Measurements from ENCODE around the gene VWA8. TPM values are rescaled to one million over a fixed set of nuclear protein-coding genes. Genes with fewer than 3 reads are reported as not detected.
"Not testable (repeated sequence)": the region's sequence is repeated elsewhere in the genome, so short reads cannot be mapped to it uniquely, and the experiment has no call there.

The VWA8 gene
- polyA plus RNA-seq, 1 donor = 9.9 TPM

DNA sequence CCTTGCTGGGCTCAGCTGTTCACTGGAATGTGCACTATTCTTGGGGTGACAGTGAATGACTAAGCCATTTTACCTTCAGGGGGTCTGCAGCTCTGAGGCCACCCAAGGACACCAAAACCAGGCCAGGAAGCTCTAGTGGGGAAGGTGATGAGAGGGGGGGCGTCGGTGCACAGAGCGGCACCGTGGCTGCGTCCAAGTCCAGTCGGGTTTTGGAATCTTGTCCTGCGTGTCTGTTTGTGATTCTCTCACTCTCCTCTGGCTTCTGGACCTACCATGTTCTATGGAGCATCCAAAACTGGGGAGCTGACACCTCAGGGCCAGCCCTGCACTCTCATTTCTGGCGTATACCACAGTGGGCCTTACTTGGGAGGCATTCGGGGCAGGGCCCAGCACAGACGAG is 411.4 kb downstream of the VWA8 start:
- no peak for DNase-seq

DNA sequence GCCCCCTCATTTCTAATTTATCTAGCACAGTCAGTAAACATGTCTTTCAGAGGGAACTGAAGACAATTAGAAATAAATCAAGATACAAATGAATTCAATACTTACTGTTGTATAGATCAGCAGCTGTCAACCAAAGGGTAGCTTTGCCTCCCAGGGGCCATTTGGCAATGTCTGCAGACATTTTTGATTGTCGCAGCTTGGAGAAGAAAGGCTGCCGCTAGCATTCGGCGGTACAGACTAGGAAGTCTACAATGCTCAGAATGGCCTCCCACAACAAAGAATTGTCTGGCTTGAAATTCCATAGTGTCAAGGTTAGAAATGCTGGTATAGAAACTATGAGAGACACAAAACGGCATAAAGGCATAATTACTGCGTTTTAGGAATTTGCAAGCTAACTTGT is 412.0 kb downstream of the VWA8 start:
- no peak for DNase-seq

DNA sequence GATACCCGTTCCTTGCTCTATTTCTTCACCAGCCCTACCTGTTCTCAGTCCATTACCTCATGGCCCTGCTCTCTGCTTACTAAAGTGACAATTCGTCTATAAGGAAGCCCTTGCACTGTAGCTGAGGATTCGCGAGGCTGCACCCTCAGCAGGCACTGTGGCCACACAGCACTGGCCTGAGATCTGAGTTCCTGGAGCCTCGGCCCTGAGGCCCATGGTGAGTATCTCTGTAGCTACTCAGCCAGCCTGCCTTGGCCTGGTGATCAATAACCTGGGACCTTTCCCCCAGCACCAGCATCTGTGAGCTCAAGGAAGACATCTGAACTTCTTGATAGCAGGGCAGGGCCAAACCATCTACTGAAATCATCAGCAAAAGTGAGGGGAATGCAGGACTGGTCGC is 412.9 kb downstream of the VWA8 start:
- no peak for DNase-seq

DNA sequence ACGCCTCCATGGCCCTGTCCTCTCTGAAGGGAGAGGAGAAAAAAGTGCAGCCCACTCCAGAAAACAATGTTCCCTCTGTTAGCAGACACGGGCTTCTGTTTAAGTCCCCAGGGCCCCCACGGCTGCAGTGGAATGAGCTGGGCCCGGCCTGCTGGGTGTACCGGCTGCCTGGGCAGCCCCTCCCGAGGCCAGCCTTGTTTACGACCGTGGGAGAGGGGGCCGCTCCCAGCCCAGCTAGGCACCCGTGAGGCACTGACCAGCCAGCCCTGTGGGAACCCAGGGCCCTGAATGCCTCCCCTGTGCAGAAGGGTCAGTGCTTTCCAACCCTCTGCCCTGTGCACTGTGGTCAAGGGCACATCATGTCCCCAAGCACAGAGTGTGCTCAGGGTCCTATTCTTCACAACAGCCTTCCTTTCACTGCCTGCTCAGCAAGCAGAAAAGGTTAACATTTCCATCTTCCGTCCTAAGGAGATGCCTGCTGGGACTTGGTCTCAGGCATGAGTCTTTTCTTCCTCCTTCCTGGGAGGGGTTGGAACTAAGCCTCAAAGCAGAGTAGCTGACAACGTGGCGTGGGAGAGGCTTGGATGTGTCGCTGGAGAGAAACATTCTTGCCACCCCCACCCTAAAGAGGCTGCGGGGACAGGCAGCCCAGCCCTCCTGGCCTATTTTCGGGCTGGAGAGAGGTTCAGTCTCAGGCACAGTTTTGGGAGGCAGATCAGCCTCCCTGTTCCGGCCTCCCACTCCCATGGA is 413.5 kb downstream of the VWA8 start:
- peak; percentile 66 for DNase-seq

DNA sequence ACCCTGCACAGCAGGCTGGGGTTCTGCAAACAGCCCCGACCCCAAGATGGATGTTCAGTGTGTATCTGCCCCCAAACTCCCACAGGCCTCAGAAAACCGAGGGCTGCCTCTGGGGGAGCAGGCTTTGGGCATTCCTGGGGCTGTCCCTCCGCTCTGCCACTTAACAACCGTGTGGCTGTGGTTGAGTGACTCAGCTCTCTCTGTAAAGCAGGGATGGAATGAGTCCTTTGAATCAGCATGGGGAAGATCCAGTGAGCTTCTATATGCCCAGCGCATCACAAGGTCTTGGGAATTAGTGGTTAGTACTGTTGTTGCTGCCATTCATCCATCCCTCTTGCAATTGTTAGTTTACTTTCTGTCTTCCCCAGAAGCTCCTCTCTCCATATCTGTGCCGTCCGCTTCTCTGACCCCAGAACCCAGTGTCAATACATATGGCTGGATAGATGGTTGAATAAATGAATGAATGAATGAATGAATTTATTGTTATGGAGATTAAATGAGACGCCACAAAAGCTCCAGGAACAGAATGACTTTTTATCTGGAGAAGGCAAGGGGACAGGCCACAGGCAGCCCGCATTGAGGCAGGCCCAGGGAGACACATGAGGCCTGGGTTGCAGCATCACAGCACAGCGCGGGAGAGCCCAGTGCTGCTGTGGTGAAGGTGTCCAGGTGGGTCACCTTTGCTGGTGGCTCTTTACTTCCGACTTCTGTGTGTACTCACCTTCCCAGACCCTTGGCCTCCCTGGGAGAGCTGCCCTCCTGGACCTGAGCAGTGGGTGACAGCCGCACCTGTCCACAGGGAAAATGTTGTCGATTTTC is 414.3 kb downstream of the VWA8 start:
- no peak for DNase-seq

DNA sequence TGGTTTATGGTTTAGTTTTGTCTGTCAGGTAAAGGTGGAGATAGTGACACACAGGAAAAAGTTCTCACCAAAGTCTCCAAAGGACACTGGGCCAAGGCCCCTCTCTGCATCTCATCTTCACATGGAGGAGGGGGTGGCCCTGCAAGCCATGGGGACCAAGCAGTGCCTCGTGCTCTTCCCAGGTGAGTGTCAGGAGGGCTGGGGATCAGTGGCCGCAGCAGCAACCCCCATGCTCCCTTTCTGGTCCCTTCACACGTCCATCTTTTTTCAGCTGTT is 415.5 kb downstream of the VWA8 start:
- DNase-seq = no peak

DNA sequence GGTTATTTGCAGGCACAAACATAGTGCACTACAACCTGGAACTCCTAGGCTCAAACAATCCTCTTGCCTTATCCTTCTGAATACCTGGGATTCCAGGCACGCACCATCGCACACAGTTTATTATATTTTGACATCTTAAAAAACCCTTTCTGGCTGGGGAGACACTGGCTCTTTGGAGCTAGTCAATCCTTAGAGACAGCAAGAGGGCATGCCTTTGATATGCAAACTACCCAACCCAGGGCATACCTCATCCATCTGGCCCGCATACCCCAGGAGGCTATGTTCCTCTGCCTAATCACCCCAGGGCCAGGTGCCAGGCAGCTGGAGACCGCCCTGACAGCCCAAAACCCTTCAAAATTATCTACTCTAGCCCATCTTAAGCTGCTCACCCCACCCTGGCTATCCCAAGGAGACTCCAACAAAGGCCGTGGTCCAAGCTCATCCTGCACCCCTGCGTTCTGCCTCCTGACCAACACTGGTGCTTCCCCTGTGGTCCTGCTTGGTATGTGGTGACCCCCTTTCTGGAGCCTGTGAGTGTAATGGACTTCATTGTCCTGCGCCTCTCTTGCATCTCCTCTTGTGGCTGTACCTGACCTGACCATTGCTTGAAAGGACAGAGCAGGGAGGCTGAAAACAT is 417.1 kb downstream of the VWA8 start:
- no peak for DNase-seq

DNA sequence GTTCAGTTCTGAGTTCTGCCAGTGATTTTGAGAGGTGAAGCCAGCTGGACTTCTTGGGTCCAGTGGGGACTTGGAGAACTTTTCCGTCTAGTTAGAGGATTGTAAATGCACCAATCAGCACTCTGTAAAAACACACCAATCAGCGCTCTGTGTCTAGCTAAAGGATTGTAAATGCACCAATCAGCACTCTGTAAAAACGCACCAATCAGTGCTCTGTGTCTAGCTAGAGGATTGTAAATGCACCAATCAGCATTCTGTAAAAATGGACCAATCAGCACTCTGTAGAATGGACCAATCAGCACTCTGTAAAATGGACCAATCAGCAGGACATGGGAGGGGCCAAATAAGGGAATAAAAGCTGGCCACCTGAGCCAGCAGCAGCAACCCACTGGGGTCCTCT is 418.1 kb downstream of the VWA8 start:
- DNase-seq = not testable (repeated sequence)

DNA sequence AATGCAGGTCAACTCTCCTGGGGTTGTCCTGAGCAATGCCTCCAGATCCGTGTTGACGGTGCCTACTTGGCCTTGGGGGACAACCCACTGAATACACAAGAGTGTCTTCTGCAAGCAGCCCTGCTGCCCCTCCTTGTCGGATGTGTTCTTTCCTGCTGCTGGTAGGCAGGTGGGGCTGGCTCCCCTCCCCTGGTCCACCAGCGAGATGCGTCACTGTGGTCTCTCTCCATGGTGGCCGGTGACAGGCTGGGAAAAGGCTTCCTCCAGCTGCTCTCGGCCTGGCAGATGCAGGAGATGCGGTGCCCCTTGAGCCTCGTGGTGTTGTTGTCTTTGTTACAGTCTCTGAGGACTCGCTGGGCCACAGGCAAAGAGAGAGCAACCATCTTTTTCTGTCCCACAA is 418.6 kb downstream of the VWA8 start:
- no peak for DNase-seq

DNA sequence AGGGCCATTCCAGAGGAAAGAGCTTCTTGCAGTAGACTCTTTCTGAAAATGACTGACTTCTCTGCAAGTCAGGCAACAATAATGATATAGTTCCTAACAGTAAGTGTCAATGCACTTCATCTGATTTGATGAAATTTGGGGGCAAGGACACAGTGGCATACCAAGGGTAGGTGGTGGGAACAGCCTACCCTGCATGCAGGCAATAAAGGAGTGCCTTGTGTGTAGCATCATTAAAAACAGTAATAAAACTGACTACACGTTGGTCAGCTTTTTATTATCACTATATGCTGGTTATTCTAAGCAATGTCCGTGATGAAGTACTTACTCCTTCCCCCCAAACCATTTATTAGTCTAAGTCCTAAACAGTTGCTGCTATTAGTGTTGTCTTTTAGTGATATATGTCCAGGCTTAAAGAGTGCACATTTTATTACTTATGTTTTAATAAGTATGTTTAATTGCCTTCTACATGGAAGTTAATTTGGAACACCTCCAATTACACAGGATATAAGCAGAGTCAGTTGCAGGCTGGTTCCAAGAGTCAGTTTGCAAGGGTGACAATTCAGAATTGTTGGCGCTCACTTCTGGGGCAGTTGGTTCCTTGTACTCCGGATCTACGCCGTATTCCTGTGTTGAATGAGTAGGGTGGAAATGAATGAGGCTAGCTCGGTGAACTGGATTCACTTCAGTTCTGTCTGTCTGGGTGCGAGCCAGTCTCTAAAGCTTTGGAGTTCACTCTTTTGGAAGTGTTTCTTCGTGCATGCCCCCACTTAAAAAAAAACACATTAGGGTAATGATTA is 419.6 kb downstream of the VWA8 start:
- DNase-seq = no peak

DNA sequence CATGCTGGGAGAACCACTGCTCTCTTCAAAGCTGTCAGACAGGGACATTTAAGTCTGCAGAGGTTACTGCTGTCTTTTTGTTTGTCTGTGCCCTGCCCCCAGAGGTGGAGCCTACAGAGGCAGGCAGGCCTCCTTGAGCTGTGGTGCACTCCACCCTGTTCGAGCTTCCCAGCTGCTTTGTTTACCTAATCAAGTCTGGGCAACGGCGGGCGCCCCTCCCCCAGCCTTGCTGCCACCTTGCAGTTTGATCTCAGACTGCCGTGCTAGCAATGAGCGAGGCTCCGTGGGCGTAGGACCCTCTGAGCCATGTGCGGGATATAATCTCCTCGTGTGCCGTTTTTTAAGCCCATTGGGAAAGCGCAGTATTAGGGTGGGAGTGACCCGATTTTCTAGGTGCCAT is 420.7 kb downstream of the VWA8 start:
- DNase-seq = not testable (repeated sequence)

DNA sequence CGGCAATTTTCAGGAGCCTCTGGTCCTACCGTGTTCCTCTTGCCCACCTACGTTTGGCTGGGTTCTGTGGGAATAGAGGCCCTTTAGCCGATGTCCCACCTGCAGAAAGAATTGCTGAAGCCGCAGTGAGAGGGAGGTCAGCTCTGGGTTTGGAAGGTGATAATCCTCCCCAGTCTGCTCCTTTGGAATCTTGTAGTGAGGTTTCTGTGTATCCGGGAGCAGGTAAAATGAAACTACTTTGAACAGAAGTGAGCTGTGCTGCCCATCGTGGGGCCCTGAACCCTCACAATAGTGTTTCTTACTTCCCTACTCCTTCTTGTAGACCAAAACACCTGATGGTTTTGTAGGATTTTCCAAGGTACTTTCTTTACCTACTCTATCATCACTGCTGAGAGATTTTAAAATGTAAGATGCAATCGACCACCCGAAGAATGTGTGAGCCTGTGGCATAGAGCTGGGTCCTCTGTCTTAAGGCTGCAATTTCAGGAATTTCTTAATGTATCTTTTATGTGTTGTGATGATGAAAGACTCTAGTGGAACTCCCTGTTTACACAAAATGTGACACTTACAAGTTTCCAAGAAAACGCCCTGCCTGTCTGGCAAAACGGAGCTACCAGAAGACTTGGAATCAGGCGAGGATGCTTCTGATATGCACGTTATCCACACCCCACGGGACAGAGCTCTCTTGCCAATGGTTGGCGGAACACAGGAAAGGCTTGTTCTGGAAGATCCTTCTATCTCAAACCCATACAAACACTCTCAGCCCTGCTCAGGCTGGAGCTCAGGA is 427.4 kb downstream of the VWA8 start:
- no peak for DNase-seq

DNA sequence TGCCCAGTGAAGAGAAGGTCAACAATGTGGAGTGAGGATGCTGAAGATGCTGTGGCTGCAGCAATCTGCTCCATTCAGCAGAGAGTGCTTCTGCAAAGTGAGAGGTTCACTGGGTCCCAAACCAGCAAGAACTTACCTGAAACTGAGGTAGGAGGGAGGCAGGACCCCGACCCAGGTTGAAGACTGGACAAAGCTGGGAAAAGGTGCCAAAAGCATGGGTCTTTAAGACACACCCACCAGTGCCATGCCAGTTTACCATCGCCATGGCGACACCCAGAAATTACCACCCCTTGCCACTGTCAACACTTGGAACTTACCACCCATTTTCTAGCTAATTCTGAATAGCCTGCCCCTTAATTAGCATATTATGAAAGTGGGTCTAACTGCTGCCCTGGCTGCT is 432.9 kb downstream of the VWA8 start:
- no peak for DNase-seq

DNA sequence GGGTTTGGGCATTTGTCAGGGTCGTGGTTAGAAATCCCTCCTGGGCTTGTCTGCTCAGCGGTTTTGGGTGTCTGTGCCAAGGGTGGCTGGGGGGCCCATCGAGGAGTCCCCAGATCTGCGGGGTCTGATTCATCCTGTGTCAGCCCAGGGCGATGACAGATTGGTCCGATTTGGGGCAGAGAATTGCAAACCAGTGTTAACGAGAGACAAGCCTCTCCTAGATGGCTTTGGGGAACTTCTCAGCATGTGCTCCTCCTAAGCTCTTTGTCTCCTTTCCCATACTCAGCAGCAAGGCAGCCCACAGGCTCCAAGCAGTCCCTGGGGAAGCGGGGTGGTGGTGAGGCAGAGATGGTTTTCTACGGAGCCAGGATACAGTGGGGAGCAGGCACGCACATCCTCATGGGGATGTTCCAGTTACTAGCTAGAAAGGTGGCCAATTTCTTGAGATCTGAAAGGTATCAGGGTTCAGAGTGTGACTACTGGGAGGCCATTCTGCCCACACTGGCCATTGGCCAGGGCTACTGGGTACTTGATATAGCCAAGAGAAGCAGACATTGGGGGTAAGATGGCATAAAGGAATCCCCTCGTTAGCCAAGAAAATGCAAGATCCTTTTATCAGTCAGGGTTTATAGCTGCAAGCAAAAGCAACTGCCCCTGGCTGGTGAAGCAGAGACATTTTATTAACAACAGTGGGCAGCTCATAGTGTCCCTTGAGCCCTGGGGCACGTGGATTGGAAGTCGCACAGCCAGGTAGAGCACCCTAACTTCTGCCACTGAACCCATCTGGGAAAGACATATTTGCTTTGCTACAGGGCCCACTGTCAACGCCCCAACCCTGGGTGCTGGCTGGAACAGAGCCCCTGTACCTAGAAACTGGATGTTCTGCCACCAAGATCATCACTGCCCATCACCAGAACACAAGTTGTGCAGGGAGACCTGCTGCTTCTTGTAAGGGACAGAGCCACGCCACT is 440.0 kb downstream of the VWA8 start:
- DNase-seq = no peak

DNA sequence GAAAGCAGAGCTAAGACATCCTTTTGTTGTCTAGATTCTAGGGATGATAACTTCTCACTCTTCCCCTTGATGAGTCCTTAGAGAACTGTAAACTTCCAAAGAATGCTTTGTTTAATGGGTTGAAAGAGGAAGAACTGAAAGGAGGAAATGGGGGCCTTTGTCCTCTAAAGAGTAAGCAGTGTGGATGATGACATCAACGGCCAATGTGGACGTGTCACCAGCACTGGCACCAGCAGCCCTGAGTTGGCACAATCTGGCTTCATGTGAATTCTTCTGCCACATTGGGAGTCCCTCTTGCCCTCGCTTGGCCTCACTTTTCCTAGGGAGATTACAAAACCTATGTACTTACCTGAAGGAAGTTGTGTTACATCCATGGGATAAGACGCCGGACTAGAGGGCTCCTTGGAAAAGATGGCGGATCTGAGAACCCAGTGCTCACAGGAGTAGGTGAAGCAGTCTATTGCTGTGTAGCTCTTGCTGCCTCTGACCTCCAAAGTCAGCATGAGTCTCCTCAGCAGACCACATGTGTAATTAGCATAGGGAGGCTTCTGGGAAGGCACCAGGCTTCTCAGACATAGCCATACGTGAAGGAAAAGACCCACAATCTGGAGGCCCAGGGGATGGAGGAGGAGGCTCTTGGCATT is 440.8 kb downstream of the VWA8 start:
- no peak for DNase-seq

Other genes with a start within 250 kb of the VWA8 start
- gene DGKH, start 87.5 kb upstream of the VWA8 start, polyA plus RNA-seq (ENCODE audit: insufficient read length) = 3.4 TPM